HG02884 (cell line): ENCODE results near the gene AGTPBP1.

Experiments used
- ATAC-seq: cut with Tn5 transposase; IDR thresholded peaks from one replicate; pipeline ENCODE4 v1.9.1; 2021; ENCODE audit warnings: mild to moderate bottlenecking, moderate library complexity; ENCODE audit not compliant: unreplicated experiment

Gene AGTPBP1

DNA sequence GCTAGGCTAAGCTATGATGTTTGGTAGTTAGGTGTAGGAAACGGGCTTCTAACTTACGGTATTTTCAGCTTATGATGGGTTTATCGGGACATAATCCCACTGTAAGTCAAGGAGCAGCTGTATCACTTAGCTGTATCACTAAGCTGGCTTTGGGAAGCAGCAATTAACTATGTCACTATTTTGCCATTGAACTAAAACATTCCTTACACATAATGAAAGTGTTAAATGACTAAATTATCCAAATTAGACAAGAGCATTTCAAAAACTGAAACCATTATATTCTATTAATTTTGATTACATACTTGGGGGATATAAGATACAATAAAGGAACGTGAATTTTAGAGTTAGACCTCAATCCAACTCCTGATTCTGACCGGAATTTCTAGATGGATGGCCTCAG, 188.3 kb downstream of the AGTPBP1 start:
- ATAC-seq, result peak; percentile 69

DNA sequence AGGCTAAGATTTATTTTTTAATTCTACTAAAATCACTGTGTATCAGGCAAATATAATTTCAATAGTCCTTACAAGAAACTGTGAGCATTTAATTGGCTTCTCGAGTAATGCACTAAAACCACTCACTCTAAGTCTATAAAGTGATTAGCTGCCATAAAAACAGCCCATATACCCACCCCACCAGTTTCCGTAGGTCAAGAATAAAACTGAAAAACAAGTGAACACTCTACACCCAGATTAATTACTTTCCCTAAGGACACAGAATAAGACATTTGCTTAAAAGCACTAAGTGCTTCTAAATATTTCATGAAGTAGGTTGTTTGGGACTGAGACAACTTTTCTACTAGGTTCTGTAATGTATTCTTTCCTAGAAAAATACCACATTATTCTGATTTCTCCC, 194.2 kb downstream of the AGTPBP1 start:
- ATAC-seq, result no peak

DNA sequence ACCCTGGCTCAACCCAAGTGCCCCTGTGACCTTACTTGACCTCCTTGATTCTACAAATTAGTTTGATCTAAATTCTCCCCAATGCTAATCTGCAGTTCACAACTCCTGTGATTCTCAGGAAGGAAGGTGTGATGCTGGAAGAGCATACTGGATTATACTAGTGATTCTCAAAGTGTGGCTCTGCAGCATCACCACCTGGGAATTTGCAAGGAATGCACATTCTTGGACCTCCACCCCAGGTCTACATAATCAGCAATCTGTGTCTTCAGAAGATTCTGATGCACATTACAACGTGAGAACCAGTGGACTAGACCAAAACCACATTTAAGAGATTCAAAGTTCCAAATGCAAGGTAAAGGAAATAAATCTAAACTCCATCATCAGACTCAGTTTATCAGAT, 198.6 kb downstream of the AGTPBP1 start:
- no peak for ATAC-seq

DNA sequence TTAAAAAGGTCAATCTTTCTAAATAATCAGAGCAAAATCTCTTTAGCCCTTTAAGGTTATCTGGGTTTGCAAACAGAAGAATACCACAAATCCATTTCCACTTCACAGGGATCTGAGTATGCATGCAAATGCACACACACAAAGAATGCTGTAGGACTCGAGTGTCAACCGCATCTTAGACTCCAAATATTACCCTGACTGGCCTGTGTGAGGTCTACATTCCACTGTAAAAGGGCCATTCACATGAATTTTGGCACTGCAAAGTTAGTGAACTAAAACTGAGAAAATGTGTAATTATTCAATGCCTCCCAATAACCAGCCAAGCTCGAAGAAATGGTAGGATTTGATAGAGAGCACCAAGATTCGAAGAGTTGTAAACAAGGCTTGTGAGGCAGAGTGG, 199.9 kb downstream of the AGTPBP1 start:
- no peak for ATAC-seq

DNA sequence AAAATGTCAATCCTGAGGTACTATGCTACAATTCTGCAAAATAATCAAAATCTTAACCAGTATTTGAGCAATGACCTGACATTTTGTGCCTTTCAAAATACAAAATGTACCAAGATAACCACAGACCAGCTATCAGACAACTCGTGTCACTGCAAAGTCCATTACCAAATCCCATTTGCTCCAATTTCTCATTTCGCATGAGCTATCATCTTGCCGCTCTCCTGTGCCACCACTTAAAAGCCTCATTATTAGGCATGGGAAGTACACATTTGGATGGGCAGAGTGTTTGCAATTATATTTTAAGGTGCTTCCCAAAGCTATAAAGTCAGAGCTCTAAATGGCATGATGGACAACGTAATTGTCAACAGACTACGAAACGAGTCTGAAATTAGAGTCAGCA, 205.2 kb downstream of the AGTPBP1 start:
- ATAC-seq, result no peak

DNA sequence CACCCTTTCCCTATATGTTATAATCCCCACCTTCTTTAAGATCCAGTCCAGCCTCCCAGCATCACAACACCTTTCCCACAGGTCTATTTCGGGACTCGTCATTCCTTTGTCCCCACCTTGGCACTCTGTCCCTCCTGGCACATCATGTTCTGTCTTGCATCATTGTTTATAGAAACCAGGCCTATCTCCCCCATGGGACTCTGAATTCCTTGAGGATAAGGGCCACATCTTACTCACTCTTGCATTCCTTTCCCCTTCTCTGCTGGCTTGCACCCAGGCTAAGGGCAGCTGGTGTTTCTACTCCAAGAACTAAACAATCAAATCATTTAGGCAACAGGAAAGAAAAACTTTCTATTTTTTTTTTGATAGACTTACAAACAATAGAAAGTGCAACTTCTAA, 205.7 kb downstream of the AGTPBP1 start:
- ATAC-seq, result no peak

DNA sequence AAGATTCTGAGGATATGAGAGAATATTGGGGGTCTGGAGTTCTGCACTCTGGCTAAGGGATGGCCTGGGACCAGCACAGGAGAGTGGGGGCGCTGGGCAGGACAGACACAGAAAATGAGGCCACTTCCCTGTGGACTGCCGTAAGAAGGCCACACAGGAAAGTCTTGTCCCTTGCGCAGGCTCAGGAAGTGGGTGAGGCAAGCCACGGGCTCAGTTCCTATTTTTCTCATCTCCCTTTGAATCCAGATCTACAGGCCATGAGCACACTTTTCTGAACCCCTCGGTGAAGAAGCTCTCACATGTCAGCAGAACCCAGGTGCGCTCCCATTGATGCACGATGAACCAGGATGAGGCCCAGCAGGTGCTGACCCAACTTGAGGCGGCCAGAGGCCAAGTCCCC, 207.4 kb downstream of the AGTPBP1 start:
- no peak for ATAC-seq

DNA sequence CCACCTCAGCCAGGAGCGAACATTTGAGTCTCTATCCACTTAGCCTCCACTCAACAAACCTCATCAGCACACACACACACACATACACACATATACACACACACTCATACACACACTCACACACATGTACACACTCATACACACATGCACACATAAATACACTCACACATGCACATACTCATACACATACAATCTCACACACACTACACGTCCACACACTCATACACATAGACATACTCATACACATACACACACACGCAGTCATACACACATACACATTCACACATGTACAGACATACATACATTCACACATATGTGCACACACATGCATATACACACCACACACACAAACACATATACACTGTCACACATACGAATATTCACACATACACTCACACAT, 208.2 kb downstream of the AGTPBP1 start:
- ATAC-seq, result no peak

DNA sequence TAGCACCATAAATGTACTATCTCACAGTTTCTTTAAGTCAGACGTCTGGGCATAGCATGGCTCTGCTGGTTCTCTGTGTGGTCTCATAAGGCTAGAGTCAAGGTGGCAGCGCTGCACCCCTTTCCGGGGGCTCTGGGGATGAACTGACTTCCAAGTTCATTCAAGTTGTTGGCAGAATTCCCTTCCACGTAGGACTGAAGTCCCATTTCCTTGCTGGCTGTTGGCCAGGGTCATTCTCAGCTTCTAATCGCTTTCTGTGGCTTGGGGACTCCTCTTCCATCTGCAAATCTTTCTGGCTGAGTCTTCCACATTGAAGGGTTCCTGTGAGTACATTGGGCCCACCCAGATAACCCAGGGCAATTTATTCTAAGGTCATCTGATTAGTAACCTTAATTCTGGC, 211.0 kb downstream of the AGTPBP1 start:
- ATAC-seq, result no peak

DNA sequence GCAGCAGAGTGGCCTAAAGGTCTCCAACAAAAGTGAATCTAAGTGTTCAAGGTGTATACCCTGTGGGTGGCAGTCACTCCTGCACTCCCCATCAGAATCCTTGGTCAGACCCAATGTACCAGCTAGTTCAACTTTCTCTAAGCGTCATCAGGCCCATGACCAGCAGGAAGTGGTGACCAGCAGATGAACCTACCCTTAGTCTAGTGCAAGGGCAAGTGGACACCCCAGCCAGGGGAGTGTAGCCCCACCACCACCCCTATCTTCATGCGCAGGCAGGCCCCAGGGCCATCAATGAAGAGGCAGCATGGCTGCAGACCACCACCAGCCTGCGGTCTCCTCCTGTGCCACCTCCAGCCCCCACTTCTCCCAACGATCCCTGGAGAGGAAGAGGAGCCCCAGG, 213.1 kb downstream of the AGTPBP1 start:
- no peak for ATAC-seq

DNA sequence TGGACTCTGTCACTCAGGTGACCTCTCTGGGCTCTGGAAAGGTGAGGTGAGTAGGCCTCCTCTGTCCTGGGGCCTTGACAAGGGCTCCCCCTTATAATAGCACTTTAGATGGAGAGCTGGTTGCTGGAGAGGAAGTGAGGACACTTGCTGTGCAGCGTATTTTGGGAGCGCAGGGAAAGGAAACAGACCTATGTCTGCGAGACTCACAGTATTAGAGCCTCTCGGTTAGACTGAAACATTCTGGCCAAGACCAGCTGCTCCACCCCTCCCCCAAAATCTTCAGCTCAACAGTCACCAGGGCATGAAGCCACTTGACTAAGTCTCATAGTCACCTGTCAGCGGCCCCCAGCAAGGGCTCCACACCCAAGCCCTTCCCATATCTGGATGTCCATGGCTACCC, 213.6 kb downstream of the AGTPBP1 start:
- ATAC-seq, result no peak

DNA sequence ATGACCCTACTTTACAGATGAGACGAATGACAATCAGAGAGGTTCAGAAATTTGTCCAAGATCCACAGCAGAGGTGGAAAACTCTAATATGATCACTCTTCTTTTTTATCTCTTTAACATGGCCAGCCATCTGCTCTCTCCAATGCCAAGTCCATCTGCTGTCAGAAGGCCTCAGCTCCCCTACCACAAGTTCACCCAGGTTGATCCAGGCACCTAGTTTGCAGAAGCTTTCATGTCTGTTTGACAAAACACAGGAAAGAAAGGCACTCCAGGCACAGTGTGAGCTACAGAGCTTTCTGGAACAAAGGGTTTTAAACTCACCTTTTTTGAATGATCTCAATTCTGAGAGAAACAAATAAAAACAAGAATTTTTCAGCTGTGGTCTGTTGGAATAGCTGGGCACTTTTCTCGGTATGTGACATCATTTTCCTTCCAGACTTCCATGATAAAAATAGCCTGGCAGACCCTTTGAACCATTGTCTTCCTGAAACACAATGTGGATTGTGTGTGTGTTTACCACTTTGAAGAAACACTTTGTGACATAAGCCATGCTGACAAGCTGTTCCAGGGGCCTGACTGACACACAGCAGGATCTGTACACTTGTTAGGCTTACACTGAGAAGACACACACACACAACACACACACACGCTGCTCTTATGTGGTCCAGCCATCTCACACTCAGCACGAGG, 214.3 kb downstream of the AGTPBP1 start:
- ATAC-seq, result no peak

DNA sequence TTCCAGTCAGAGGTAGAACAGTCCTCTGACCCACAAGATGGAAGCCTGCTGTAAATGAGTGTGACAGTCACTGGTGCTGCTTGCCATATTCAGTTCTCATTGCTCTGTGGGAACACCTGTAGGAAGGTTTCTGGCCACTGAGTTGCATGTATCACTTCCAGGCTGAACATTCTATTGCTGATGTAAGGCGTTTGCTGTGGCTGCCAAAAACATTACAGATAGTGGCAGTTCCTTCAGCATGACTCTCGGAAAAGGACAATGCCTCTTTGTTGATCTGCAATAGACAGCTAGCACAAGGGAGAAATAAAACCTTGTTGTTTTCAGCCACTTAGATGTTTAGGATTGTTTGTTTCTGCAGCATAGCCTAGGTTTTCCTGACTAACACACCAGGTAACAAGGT, 217.2 kb downstream of the AGTPBP1 start:
- ATAC-seq, result no peak

DNA sequence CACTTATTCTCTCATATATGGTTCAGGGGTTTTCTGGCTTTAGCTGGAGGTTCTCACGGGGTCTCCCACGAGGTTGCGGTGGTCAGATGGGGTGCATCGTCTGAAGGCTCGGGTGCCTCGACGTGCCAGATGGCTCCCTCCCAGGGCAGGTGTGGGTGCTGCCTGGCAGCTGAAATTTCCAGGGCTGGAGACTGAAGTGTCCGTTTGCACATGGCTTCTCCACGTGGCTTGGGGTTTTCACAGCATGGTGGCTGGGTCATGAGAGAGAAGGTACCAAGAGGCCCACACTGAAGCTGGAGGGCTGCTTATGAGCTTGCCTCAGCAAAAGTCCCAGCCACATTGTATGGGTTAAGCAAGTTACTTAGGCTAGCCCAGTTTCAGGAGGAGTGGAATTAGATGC, 218.6 kb downstream of the AGTPBP1 start:
- no peak for ATAC-seq

DNA sequence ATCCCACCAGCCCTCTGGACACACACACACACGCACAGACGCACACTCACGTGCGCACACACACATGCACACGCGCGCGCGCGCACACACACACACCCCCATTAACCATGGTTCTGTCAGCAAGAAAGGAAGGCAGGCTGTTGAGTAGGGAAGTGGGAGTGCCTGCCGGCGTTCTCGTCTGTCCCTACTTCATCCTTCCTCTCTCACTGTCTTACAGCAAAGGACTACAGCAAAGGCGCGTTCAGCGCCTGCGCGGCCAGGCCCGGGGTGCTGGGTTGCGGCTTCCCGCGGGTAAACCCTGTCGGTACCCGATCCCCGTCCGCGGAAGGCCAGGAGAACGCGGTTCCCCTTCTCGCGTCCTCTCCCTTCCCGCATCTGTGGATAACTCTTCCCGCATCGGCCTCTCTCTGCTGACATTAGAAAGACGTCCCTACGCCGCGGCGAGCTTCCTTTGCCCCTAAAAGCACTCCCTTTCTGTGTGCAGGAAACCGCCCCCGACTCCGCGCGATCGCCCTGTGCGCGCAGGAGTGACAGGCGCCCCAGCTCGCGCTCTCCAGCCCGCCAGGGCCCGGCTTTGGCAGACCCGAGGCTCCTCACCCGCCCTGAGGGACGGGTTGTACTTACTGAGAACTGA, 219.2 kb downstream of the AGTPBP1 start:
- peak; percentile 68 for ATAC-seq

DNA sequence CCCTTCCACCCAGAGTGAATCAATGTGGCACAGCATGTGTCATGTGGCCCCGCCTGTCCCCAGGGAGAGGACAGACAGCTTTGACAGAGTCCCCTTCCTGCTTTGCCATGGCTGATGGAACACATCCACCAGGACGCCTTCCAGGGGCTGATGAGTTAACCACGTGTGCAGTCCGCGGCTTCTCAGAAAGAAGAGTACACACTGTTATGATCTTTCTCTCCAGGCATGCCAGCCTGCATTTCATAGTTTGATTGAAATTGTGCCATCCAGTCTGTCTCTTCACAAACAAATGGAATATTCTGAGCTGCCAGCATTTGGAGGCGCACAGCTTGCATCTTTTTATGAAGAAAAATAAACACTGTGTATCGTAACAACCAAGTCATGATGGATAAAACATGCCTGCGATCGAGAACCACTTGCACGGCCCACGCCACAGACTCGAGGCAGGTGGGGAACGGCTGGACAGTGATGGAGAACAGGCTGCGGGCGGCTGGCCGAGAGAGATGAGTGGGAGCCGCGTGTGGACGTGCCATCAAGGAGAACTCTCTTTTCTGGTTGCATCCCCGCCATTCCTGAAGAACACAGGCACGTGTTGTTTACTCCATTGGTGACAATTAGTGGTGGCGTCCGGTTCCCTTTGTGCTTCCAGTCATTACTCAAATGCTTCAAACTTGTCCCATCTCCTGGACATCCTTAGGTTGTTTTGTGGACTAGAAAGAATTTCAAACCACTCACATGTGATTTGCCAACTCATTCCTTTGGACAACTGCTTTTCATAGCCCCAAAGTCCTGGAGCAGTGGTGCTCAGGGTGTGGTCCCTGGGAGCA, 220.2 kb downstream of the AGTPBP1 start:
- ATAC-seq, result no peak

DNA sequence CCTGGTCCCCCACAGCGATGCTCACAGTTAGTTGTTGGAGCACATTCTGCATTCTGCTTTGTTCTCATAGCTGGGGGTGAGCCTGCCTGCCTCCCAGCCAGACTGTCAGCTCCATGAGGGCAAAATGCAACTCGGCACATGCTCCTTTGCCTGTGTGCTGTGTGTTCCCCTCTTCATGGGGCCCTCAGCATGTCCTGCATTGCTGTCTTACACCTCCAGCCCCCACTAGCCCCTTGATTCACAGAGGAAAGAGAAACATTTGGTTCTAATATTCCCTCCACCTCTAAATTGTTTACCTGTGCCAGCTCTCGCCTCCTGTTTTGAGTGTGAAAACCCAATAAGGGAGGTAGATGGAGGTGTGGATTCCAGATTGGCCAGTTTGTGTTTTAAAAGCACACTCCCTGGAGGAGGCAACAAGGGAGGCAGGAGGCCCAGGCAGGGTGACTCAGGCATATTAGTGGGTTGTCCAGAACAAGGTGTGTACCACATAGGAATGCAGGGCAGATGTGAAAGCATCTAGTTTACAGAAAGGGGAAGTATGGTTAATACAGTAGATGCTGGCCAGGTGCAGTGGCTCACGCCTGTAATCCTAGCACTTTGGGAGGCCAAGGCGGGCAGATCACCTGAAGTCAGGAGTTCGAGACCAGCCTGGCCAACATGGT, 224.6 kb downstream of the AGTPBP1 start:
- no peak for ATAC-seq

DNA sequence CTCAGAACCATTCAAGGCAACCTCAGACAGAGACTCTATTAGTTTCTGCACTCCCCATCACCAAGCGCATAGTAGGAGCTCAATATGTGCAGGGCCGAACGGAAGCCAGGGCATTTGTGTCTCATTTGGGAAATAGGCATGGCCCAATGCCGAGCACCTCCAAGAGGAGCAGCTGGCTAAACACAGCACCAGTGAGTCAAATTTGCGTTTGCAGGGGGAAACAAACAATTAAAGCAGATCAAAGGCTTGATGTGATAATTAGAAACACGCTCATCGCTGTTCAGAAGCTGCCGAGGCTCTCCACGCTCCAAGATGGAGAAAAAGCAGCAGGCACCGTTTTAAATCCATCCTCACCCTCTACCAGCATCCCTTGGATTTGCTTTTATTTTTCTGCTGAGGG, 225.3 kb downstream of the AGTPBP1 start:
- no peak for ATAC-seq

DNA sequence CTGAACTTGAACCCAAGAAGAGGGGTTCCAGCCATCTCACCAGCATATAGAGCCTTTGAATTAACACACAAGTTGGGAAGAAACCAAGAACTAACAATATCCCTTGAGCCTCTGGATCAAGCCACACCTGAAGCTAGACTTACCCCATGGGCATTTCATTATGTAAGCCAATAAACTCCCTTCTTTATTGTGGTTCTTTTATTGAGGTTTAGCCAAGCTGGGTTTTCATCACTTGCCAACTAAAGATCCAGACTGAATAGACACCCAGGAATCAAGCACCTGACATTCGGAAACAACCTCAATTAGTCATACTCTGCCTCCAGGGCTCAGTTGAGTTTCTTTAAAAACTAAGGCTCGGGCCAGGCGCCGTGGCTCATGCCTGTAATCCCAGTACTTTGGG, 226.7 kb downstream of the AGTPBP1 start:
- ATAC-seq, result no peak

DNA sequence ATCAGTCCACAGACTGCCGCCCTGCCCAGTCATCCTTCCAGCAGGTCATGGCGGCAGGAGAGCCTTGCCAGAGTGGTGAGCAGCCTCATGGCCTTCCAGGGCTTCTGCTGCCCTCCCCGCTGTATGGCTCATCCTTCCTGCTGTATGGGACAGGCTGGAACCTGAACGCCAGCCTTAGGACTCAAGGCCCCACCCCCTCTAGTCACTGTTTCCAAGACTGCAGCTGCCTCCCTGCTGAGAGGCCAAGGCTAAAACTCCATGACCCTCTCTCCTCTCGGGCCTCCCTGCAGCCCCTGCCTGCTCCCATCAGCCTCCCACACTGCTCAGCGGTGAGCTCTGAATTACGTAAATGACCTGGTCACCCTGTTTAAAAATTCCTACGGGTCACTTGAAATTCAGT, 227.5 kb downstream of the AGTPBP1 start:
- ATAC-seq, result no peak

DNA sequence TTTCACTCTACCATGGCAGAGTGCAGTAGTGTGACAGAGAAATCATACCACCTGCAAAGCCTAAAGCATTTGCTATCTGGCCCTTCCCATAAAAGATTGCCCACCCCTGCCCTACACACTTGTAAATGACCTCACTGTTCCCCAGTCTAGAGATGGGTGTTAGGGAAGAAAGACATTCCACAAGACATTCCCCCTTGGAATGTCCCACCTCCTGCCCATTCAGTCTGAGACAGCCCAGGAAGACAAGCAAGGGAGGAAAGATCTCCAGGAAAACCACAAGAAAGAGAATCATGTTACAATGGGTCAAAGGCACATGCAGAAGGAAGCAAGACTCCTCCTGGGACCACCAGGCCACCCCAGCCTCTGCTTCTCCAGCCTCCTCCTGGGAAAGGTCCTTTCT, 230.0 kb downstream of the AGTPBP1 start:
- no peak for ATAC-seq
